Ishikawa (cell line): ENCODE results near the gene PKD2L2.

Experiments used
- EP300 ChIP-seq: IDR thresholded peaks from 2 replicates; pipeline ENCODE4 v1.6.1; 2012; ENCODE audit warnings: borderline replicate concordance
- FOXM1 ChIP-seq: IDR thresholded peaks from 2 replicates; pipeline ENCODE4 v1.6.1; 2012; ENCODE audit warnings: low read depth, borderline replicate concordance
- MAX ChIP-seq: IDR thresholded peaks from 2 replicates; pipeline ENCODE4 v1.6.1; 2012
- TAF1 ChIP-seq: IDR thresholded peaks from 2 replicates; pipeline ENCODE4 v1.6.1; 2012; ENCODE audit warnings: low read depth, mild to moderate bottlenecking
- YY1 ChIP-seq: IDR thresholded peaks from 2 replicates; pipeline ENCODE4 v1.6.1; 2012; ENCODE audit warnings: low read depth

- TF ChIP-seq FOXM1 (no peak), YY1 (no peak), MAX (no peak), EP300 (no peak), TAF1 (no peak)
Observed at GRCh38 chr5:137890845-137891244, 1.6 kb downstream of the PKD2L2 start.
